AG09309 (cell line): ENCODE data around the gene IGF2BP3.

Experiments used
- DNase-seq: peaks from one replicate; pipeline ENCODE4 v3.0.0-alpha.2; 2010; ENCODE audit warnings: low read depth
- H3K4me3 ChIP-seq: 2 replicates; pipeline ENCODE4 v1.5.1; 2011; ENCODE audit warnings: mild to moderate bottlenecking, low read depth, low read length, moderate library complexity; ENCODE audit not compliant: control insufficient read depth
- TF ChIP-seq, protein P1 (sequence below): IDR thresholded peaks from 2 replicates; pipeline ENCODE4 v1.5.1; 2011; ENCODE audit warnings: mild to moderate bottlenecking, low read depth, low read length, inconsistent platforms; ENCODE audit not compliant: insufficient read depth, control insufficient read depth; ENCODE audit errors: missing control alignments

The IGF2BP3 gene

DNA sequence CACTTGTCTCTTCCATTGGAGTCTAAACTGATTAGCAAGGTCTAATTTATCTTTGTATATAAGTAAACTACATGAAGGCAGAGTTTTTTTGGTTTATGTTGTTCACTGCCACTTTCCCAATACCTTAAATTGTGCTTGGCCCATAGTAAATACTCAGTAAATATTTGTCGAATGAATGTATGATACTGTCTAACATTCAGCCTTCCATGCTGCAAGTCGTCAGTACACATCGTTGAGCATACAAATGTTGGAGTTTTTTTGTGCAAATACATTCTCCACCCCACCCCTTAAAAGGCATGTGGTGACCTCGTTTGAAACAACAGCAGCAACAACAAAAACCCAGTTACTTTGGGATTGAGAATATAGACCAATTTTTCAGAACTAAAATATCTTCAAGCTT is 17.4 kb upstream of the IGF2BP3 start:
- no peak for DNase-seq
- H3K4me3 ChIP-seq, result no peak overlapping the region
- TF ChIP-seq, protein P1, sequence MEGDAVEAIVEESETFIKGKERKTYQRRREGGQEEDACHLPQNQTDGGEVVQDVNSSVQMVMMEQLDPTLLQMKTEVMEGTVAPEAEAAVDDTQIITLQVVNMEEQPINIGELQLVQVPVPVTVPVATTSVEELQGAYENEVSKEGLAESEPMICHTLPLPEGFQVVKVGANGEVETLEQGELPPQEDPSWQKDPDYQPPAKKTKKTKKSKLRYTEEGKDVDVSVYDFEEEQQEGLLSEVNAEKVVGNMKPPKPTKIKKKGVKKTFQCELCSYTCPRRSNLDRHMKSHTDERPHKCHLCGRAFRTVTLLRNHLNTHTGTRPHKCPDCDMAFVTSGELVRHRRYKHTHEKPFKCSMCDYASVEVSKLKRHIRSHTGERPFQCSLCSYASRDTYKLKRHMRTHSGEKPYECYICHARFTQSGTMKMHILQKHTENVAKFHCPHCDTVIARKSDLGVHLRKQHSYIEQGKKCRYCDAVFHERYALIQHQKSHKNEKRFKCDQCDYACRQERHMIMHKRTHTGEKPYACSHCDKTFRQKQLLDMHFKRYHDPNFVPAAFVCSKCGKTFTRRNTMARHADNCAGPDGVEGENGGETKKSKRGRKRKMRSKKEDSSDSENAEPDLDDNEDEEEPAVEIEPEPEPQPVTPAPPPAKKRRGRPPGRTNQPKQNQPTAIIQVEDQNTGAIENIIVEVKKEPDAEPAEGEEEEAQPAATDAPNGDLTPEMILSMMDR, result no peak

DNA sequence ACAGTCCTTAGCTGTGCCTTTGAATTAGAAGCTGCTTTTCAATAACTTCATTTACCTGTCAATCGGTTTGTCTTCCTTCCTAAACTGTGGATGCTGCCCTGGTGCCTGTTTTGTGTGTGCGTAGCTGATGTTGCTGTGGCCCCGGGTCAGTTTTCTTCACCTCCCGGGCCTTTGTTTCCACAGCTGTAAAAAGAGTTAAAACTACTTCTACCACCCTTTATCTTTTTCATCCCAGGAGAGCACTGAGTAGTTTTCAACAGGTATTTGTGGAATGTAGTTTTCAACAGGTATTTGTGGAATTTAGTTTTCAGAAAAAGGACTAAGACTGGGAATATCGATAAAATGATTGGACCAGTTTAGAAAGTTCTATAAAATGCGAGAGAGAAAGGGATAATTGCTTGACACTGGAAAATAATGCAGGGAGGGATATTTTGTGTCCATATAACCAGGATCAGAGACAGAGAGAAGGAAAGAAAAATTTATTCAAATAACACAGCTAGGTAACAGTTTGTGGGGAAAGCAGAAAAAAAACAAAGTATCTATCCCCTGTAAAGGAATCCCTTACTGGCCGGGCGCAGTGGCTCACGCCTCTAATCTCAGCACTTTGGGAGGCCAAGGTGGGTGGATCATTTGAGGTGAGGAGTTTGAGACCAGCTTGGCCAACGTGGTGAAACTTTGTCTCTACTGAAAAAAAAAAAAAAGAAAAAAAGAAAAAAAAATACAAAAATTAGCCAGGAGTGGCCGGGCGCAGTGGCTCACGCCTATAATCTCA is 15.9 kb upstream of the IGF2BP3 start:
- no peak overlapping the region for H3K4me3 ChIP-seq
- TF ChIP-seq, protein P1, result no peak
- no peak for DNase-seq

DNA sequence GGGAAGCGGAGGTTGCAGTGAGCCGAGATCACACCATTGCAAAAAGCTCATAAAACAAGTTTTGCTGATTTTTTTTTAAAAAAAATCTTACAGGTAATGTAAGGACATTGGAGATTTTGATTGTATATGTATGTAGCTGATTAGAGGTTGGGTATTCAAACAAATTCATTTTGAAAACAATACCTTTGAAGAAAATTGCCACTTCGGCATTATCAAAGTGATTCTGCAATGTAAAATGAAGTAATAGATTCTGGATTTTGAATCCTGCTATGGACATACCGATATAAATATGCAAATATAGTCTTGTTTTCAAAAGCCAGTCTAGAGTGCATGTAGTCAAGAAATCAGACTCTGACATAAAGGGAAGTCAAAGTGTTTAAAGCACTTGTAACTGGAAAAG is 12.4 kb upstream of the IGF2BP3 start:
- no peak overlapping the region for H3K4me3 ChIP-seq
- no peak for DNase-seq
- TF ChIP-seq, protein P1, result no peak

DNA sequence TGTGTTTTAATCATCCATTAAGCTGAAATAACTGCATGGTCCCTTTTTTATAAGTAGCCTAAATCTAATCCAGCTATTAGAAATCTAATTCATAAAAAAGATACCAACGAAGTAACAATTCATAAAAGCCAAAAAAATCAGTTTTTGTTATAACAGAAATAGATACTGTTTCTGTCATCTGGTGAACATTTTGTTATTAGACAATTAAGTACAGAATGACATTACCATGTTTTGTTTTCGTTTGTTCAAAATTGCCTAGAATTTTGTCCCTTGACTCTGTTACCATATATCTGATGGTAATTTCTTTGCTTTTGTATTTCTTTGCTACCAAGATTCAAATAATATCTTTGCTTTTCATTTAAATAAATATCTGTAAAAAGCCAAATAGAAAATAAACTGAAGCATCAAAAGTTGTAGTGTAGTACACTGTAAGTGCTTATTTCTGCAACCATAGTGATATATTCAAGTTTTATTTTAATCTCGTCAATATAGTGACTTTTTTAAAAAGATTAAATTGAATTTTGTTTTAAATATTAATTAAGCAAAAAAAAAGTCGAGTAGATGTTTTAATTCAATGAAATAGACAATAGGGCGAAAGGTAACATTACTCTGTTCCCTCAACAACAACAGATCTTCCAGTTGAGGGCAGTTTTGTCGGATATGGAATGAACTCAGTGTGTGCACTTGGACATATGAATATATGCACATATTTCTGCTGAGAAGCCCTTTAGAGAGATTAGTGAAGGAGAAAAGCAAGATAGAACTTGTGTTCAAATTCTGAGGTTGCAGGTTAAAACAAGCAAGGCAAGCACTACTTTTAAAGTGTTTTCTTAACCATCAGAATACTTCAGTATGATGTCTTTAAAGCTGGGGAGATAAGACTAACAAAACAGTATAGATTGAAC is 7.9 kb upstream of the IGF2BP3 start:
- TF ChIP-seq, protein P1, result no peak
- DNase-seq, result no peak
- H3K4me3 ChIP-seq, result no peak overlapping the region

DNA sequence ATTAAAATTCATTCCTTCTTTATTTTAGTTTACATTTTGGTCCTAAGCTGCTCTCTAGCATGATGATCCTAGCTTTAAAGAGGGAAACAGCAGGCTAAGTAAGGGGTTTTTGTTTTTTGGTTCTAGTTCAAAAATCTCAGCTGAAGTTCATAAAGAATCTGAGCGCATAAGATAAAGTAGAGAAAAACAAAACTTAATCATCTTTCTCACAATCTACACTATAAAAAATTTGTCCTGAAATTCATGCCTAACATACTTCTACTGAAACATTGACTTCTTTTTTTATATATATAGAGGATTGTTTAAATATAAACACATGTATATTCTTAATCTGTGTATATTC is 6.8 kb upstream of the IGF2BP3 start:
- no peak for DNase-seq
- TF ChIP-seq, protein P1, result no peak
- H3K4me3 ChIP-seq, result no peak overlapping the region

DNA sequence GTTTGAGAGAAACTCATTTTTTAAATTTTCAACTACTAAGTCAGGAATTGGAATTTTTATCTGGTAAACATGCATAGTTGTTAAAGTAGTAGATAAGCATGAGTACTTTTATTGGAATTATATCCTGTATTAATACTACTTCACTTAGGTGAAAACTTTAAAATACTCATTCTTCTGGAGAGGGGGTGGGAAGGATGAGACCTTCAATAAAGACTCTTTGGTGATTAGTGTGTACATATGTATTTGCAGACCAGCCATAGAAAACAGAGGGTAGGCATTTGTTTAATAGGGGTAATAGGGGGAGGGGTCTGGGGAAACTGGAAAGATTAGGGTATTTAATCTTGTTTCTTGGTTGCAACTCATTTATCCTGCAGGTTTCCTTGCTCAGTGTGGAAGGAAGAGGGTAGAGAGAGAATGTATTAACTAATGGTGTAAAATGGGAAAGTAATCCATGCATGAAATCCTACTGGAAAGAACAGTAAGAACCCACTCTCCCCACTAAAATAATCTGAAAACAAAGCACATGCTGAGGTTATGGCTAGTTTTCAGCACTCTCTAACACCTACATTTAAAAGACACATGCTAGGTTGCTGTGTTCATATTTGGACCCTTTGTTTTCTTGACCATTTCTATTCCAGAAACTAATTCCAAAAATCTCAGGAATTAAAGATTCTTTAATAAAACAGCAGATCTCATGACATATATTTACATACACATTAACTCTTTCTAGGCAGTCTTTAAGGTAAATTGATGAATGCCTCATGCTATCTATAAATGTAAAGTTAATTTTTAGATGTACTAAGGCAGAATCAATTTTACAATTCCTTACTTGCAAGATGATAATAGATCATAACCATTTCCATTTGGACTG is 6.2 kb upstream of the IGF2BP3 start:
- DNase-seq, result no peak
- TF ChIP-seq, protein P1, result no peak
- no peak overlapping the region for H3K4me3 ChIP-seq
